Common myeloid progenitor, CD34-positive (primary cell): ENCODE results near the gene ZC3H4.

Experiments
- CTCF ChIA-PET: fragments of 350-600 bp; sonication (Branson Sonifier 250); formaldehyde crosslinking; loops from one replicate; lab custom pipeline; 2021; ENCODE audit warnings: antibody characterized with exemption; lab: Charles Lee
- POLR2A ChIA-PET: fragments of 350-600 bp; sonication (Branson Sonifier 250); formaldehyde crosslinking; loops from one replicate; lab custom pipeline; 2021; ENCODE audit warnings: antibody characterized with exemption; lab: Charles Lee
- DNase-seq, 3 donors: peaks; one replicate each; pipeline versions ENCODE4 v3.0.0 to v3.0.0-alpha.2; 2013
- H3K27ac ChIP-seq, 2 experiments: 1 replicate in 1 of 2; 2 replicates in 1 of 2; pipeline ENCODE4 v1.7.0; 2013; ENCODE audit warnings: inconsistent platforms in 2 of 2, low read length in 2 of 2, mild to moderate bottlenecking in 2 of 2, low read depth in 1 of 2, moderate library complexity in 1 of 2; ENCODE audit not compliant: severe bottlenecking in 2 of 2, insufficient read depth in 1 of 2, poor library complexity in 1 of 2
- H3K27me3 ChIP-seq, 5 experiments: replicated peaks in 2 of 5; 1 replicate in 3 of 5; 2 replicates in 2 of 5; pipeline versions ENCODE4 v1.6.1 to v1.7.0; 2013; ENCODE audit warnings: low read length in 4 of 5, mild to moderate bottlenecking in 2 of 5, moderate library complexity in 2 of 5, inconsistent platforms in 1 of 5; ENCODE audit not compliant: insufficient read depth in 5 of 5, control insufficient read depth in 4 of 5
- H3K36me3 ChIP-seq, 4 experiments: 1 replicate in 2 of 4; 2 replicates in 2 of 4; pipeline versions ENCODE4 v1.6.1 to v1.7.0; 2013; ENCODE audit warnings: low read length in 3 of 4, control low read depth in 1 of 4, mild to moderate bottlenecking in 1 of 4; ENCODE audit not compliant: control insufficient read depth in 4 of 4, insufficient read depth in 4 of 4
- H3K4me1 ChIP-seq, 4 experiments: 1 replicate in 3 of 4; 2 replicates in 1 of 4; pipeline versions ENCODE4 v1.6.1 to v1.7.1; 2013; ENCODE audit warnings: low read length in 3 of 4, mild to moderate bottlenecking in 3 of 4, control low read depth in 1 of 4, inconsistent platforms in 1 of 4, moderate library complexity in 1 of 4; ENCODE audit not compliant: control insufficient read depth in 4 of 4, insufficient read depth in 4 of 4; ENCODE audit errors: control extremely low read depth in 1 of 4
- H3K4me3 ChIP-seq, 7 experiments: 1 replicate in 4 of 7; 2 replicates in 3 of 7; pipeline versions ENCODE4 v1.5.1 to v1.7.0; 2013; ENCODE audit warnings: mild to moderate bottlenecking in 7 of 7, low read length in 6 of 7, moderate library complexity in 6 of 7, inconsistent platforms in 2 of 7, low read depth in 2 of 7, control low read depth in 1 of 7; ENCODE audit not compliant: insufficient read depth in 4 of 7, control insufficient read depth in 1 of 7; ENCODE audit errors: extremely low read depth in 1 of 7
- H3K9me3 ChIP-seq, 5 experiments: 1 replicate in 4 of 5; 2 replicates in 1 of 5; pipeline versions ENCODE4 v1.6.1 to v1.7.1; 2013; ENCODE audit warnings: low read length in 4 of 5, mild to moderate bottlenecking in 2 of 5, inconsistent platforms in 1 of 5, low read depth in 1 of 5, moderate library complexity in 1 of 5; ENCODE audit not compliant: control insufficient read depth in 4 of 5, insufficient read depth in 2 of 5; ENCODE audit errors: control extremely low read depth in 1 of 5
- WGBS: methylation state at CpG from one replicate; pipeline ENCODE4 v1.1.5; 2013; ENCODE audit not compliant: insufficient coverage; 5-methylcytosine and 5-hydroxymethylcytosine counted together

The ZC3H4 gene

GRCh38 chr19:47070756-47071155 is 42.8 kb downstream of the ZC3H4 start:
- CTCF ChIA-PET: interaction anchor here (0.8 kb wide), 1 partner anchor 9 kb away, joined by 3 read pairs; no protein-coding TSS in a partner anchor
- Histone ChIP-seq H3K27me3 (no peaks in the 10 kb centered on the region), H3K27ac (no peak overlapping the region), H3K36me3 (peaks cover 12 to 90% (median 54%) of the 10 kb centered on the region in 4 experiments), H3K4me3 (no peak overlapping the region), H3K4me1 (peaks cover 5 to 20% (median 19%) of the 10 kb centered on the region in 4 experiments), H3K9me3 (no peaks in the 10 kb centered on the region)
- 97% methylated on average over 15 of the region's 18 CpGs for WGBS
- POLR2A ChIA-PET: no interaction called here
- DNase-seq: no peak

GRCh38 chr19:47069795-47070194 is 43.8 kb downstream of the ZC3H4 start:
- Histone ChIP-seq H3K36me3 (peaks cover 14 to 91% (median 61%) of the 10 kb centered on the region in 4 experiments), H3K27ac (no peak overlapping the region), H3K27me3 (no peaks in the 10 kb centered on the region), H3K4me1 (peaks cover 5 to 13% (median 10%) of the 10 kb centered on the region in 4 experiments), H3K4me3 (no peak overlapping the region), H3K9me3 (no peaks in the 10 kb centered on the region)
- CTCF ChIA-PET: interaction anchor here (0.8 kb wide), 1 partner anchor 10 kb away, joined by 3 read pairs; no protein-coding TSS in a partner anchor
- WGBS: 98% methylated on average over 13 of the region's 15 CpGs
- DNase-seq: no peak
- POLR2A ChIA-PET: no interaction called here

- Histone ChIP-seq H3K36me3 (peaks cover 14 to 88% (median 64%) of the 10 kb centered on the region in 4 experiments), H3K27ac (no peak overlapping the region), H3K4me1 (peaks cover 0 to 5% (median 1%) of the 10 kb centered on the region in 4 experiments), H3K27me3 (no peaks in the 10 kb centered on the region), H3K4me3 (no peak overlapping the region), H3K9me3 (no peaks in the 10 kb centered on the region)
- ChIA-PET POLR2A (no interaction called here), CTCF (interaction anchor here (1.6 kb wide), 1 partner anchor 56 kb away, joined by 6 read pairs; no protein-coding TSS in a partner anchor)
- no peak for DNase-seq
- 94% methylated on average over 15 of the region's 18 CpGs for WGBS
Observed at GRCh38 chr19:47068876-47069406, 44.6 kb downstream of the ZC3H4 start.

- no peaks in the 10 kb centered on the region for H3K27me3 ChIP-seq
- H3K4me1 ChIP-seq: peaks cover 0 to 3% (median 0%) of the 10 kb centered on the region in 4 experiments
- POLR2A ChIA-PET: no interaction called here
- H3K36me3 ChIP-seq: peaks cover 14 to 89% (median 64%) of the 10 kb centered on the region in 4 experiments
- H3K27ac ChIP-seq: no peak overlapping the region
- no peak for DNase-seq
- no peaks in the 10 kb centered on the region for H3K9me3 ChIP-seq
- 98% methylated on average over 8 of the region's 8 CpGs for WGBS
- H3K4me3 ChIP-seq: no peak overlapping the region
- CTCF ChIA-PET: interaction anchor here (1.6 kb wide), 1 partner anchor 55 kb away, joined by 6 read pairs; no protein-coding TSS in a partner anchor
Observed at GRCh38 chr19:47068246-47068645, 45.3 kb downstream of the ZC3H4 start.

- POLR2A ChIA-PET: no interaction called here
- no peaks in the 10 kb centered on the region for H3K27me3 ChIP-seq
- no peak overlapping the region for H3K27ac ChIP-seq
- no peaks in the 10 kb centered on the region for H3K9me3 ChIP-seq
- no peak for DNase-seq
- H3K36me3 ChIP-seq: peaks cover 14 to 84% (median 62%) of the 10 kb centered on the region in 4 experiments
- WGBS: 97% methylated on average over 26 of the region's 36 CpGs
- CTCF ChIA-PET: no interaction called here
- peaks cover 0 to 3% (median 0%) of the 10 kb centered on the region in 4 experiments for H3K4me1 ChIP-seq
- H3K4me3 ChIP-seq: no peak overlapping the region
Observed at GRCh38 chr19:47067215-47067847, 46.2 kb downstream of the ZC3H4 start.

GRCh38 chr19:47066376-47067214 is 47.0 kb downstream of the ZC3H4 start:
- H3K27me3 ChIP-seq: no peaks in the 10 kb centered on the region
- H3K4me3 ChIP-seq: no peak overlapping the region
- no peak overlapping the region for H3K27ac ChIP-seq
- no peaks in the 10 kb centered on the region for H3K9me3 ChIP-seq
- CTCF ChIA-PET: no interaction called here
- DNase-seq: no peak
- POLR2A ChIA-PET: no interaction called here
- H3K36me3 ChIP-seq: peaks cover 12 to 77% (median 56%) of the 10 kb centered on the region in 4 experiments
- 97% methylated on average over 57 of the region's 61 CpGs for WGBS
- H3K4me1 ChIP-seq: peaks cover 0 to 3% (median 0%) of the 10 kb centered on the region in 4 experiments
